ENCODE data around the gene LDLRAD4. TPM values are rescaled to one million over a fixed set of nuclear protein-coding genes. Genes with fewer than 3 reads are reported as not detected.

The LDLRAD4 gene
- total RNA-seq, 2 donors from 2014 or later = 33.1 to 41.2 TPM

DNA sequence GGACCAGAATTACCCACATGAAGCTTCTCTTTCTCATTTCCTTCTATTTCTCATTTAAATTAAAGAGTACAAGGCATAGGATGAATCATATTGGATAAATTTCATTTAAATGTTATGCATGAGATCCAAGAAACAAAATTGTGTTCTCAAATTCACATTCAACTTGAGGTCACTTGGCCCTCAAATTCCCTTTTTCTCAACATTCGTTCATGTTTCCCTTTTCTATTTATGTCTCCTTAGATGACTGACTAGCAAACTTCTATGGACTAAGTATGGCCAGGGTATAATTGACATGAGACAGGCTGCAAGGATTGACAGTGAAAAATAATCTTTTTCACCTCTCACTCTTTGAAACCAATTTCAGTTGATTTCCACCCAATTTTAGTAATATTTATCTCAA is 4.0 kb upstream of the LDLRAD4 start:
- no peaks in the 10 kb centered on the region for H3K27me3 ChIP-seq
- TF ChIP-seq, protein P1, sequence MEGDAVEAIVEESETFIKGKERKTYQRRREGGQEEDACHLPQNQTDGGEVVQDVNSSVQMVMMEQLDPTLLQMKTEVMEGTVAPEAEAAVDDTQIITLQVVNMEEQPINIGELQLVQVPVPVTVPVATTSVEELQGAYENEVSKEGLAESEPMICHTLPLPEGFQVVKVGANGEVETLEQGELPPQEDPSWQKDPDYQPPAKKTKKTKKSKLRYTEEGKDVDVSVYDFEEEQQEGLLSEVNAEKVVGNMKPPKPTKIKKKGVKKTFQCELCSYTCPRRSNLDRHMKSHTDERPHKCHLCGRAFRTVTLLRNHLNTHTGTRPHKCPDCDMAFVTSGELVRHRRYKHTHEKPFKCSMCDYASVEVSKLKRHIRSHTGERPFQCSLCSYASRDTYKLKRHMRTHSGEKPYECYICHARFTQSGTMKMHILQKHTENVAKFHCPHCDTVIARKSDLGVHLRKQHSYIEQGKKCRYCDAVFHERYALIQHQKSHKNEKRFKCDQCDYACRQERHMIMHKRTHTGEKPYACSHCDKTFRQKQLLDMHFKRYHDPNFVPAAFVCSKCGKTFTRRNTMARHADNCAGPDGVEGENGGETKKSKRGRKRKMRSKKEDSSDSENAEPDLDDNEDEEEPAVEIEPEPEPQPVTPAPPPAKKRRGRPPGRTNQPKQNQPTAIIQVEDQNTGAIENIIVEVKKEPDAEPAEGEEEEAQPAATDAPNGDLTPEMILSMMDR (IDR thresholded peaks at IDR 0.05) = no peak
- no peaks in the 10 kb centered on the region for H3K36me3 ChIP-seq
- no peaks in the 10 kb centered on the region for H3K9me3 ChIP-seq
- peaks cover 0 to 16% of the 10 kb centered on the region in 2 donors for H3K4me1 ChIP-seq
- no peak for DNase-seq (ENCODE audit: low spot score)
- H3K27ac ChIP-seq = no peak overlapping the region
- H3K4me3 ChIP-seq = no peak overlapping the region

DNA sequence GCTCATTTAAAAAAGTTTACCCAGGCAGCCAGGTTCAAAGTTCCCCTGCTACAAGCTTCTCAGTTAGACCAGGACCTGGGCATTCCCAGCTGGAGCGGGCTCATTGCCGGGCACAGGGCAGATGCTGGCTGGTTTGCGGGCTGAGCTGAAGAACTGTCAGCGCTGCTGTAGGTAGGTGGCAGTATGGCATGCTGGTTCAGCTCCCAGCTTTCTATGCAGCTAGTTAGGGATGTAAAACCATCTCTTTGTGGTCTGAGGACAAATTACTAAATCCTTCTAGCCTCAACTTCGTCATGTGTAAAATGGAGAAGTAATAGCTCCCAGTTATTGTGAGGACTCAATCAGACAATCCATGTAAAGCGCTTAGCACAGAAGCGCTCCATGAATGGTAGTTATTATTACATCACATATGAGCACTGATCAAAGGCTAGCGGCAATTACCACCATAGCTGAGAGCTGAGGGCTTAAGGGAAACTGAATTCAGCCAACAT is 2.4 kb upstream of the LDLRAD4 start:
- TF ChIP-seq, protein P1 (IDR thresholded peaks at IDR 0.05) = peak; percentile 61 to 81
- peak; percentile 89 for DNase-seq (ENCODE audit: low spot score)
- Histone ChIP-seq H3K4me1 (peaks cover 0 to 31% of the 10 kb centered on the region in 2 donors), H3K9me3 (no peaks in the 10 kb centered on the region), H3K27ac (peak overlapping the region; percentile 94 to 96), H3K36me3 (no peaks in the 10 kb centered on the region), H3K27me3 (no peaks in the 10 kb centered on the region), H3K4me3 (no peak overlapping the region)

DNA sequence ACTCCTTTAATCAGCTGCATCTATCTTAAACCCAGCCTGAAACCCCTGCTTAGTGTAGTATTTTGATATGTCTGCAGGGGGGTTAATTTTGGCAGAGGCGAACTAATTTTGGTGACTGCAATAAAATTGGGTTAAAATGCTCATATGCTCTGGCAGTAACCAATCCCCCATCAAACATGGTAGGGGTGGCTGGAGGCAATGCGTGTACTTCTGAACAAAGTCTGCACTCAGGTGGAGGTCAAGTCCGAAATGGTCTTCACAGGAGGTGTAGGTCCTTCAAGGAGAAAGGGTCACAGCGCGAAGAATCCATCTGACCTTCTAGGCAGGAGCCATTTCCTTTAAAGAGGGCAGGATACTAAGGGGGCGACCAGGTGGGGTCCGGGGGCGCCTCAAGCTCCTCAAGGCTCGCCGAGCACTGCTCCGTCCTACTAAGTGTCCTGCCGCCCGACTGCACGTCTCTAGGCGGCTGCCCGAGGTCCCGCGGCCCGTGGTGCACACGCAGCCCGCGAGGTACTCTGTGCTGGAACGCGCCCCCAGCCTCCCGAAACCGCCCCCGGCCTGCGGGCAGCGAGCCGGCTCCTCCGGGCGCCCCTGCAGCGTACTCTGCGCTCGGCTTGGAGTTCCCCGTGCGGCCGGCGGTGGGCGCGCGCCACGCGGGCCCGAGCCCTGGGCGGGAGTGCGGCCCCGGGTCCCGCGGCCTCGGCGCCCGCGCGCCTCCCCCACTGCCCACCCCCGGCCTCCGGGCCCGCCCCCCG is 1.7 kb upstream of the LDLRAD4 start:
- DNase-seq (ENCODE audit: low spot score) = no peak
- peak overlapping the region; percentile 94 to 96 for H3K27ac ChIP-seq
- H3K4me1 ChIP-seq = peaks cover 0 to 39% of the 10 kb centered on the region in 2 donors
- peak overlapping the region; percentile 70 to 92 for H3K4me3 ChIP-seq
- no peaks in the 10 kb centered on the region for H3K9me3 ChIP-seq
- no peaks in the 10 kb centered on the region for H3K36me3 ChIP-seq
- TF ChIP-seq, protein P1 (IDR thresholded peaks at IDR 0.05) = peak; percentile 37 to 52
- H3K27me3 ChIP-seq = no peaks in the 10 kb centered on the region

DNA sequence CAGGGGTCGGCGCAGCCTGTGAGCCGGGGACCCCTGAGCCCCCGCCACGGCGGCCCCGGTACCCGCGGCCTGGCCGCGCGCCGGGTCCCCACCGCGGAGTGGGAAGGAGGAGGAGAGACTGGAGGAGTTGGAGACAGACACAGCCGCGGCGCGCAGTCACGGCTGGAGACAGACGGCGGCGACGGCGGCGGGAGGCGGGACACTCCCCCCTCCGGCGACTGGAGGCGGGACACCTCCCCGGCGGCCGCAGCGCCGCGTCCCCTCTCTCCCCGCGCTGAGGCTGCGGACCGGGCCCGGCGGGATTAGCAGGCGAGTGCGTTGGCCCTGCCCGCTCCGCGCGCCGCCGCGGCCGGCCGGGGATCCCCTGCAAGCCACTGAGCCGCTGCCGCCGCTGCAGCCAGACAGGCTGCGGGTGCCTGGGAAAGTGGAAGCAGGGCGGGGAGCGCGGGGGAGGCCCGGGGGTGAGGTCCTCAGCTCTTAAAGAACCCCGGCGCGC is 1.0 kb upstream of the LDLRAD4 start:
- peak; percentile 78 for DNase-seq (ENCODE audit: low spot score)
- Histone ChIP-seq H3K27ac (peak overlapping the region; percentile 94 to 96), H3K36me3 (no peaks in the 10 kb centered on the region), H3K9me3 (no peaks in the 10 kb centered on the region), H3K4me3 (peak overlapping the region; percentile 70 to 92), H3K4me1 (peaks cover 0 to 45% of the 10 kb centered on the region in 2 donors), H3K27me3 (no peaks in the 10 kb centered on the region)
- TF ChIP-seq, protein P1 (IDR thresholded peaks at IDR 0.05) = peak in 1 of 2 donors; percentile 4

DNA sequence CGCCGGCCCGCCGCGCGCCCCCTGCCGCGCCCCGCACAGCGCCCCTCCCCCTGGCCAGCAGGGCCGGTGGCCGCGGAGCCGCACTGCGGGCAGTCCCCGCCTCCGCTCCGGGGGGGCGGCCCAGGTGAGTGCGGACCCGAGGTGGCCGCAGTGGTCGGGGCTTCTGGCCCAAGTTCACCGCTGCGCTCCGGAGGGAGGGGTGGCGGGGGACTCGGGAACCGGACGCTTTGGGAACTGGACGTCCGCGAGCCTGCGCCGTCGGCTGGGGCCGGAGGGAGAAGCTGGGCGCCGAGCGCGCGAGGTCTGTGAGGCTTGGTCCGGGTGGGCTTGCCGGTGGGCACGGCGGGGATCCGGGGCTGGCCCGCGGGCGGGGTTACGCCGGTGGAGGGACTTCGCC is 591 bp upstream of the LDLRAD4 start:
- peak overlapping the region; percentile 70 to 92 for H3K4me3 ChIP-seq
- H3K27me3 ChIP-seq = no peaks in the 10 kb centered on the region
- peak overlapping the region; percentile 94 to 96 for H3K27ac ChIP-seq
- peaks cover 0 to 49% of the 10 kb centered on the region in 2 donors for H3K4me1 ChIP-seq
- H3K36me3 ChIP-seq = no peaks in the 10 kb centered on the region
- TF ChIP-seq, protein P1 (IDR thresholded peaks at IDR 0.05) = no peak
- no peak for DNase-seq (ENCODE audit: low spot score)
- no peaks in the 10 kb centered on the region for H3K9me3 ChIP-seq
